ENCODE results near the gene CEP89. TPM values are rescaled to one million over a fixed set of nuclear protein-coding genes. Genes with fewer than 3 reads are reported as not detected.
"Not testable (repeated sequence)": the region's sequence is repeated elsewhere in the genome, so short reads cannot be mapped to it uniquely, and the experiment has no call there.

The CEP89 gene
- total RNA-seq, 1 experiment from 2014 or later = 27.6 TPM

DNA sequence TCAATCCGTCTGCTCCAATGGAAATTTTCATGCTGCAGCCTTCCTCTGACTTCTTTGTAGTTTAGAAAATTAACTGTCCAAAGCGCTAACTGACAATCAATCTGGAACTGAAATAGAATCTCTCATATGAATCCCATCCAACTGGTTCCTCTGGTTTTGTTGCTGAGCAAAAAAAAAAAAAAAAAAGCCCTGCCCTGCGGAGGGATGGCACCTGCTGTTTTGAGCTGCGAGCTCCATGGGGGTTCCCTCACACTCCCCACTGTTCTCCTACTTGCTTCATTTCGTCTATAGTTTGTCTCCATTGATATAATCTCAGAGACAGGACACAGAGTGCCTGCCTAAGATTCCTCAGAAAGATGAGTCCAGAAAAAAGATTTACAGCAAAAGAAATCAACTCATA, 33.7 kb upstream of the CEP89 start:
- H3K4me3 ChIP-seq (replicated peaks in 1 of 2; ENCODE audit: low read depth in 1 of 2, low read length in 2 of 2) = no peak overlapping the region
- H3K9me2 ChIP-seq (ENCODE audit: insufficient read depth) = no peaks in the 10 kb centered on the region
- DNase-seq (ENCODE audit: low read depth, low spot score) (no peak), ATAC-seq (no peak)
- peaks cover 0 to 13% of the 10 kb centered on the region in 2 experiments; a peak in 3 of 4 replicates for H3K4me1 ChIP-seq (ENCODE audit: control insufficient read depth in 1 of 2, insufficient read depth in 2 of 2, low read length in 2 of 2)
- TF ChIP-seq CEBPB (IDR thresholded peaks at IDR 0.05; ENCODE audit: low read depth) = no peak
- no peak for TF ChIP-seq JUND (IDR thresholded peaks at IDR 0.05)
- TF ChIP-seq FOSL1 (IDR thresholded peaks at IDR 0.05; ENCODE audit: low read depth) = no peak
- no peak for TF ChIP-seq ZNF274 (IDR thresholded peaks at IDR 0.05; ENCODE audit: low read depth, low read length)
- no peak for TF ChIP-seq EGR1 (IDR thresholded peaks at IDR 0.05; ENCODE audit: low read depth)
- TF ChIP-seq, protein P1, sequence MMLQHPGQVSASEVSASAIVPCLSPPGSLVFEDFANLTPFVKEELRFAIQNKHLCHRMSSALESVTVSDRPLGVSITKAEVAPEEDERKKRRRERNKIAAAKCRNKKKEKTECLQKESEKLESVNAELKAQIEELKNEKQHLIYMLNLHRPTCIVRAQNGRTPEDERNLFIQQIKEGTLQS (IDR thresholded peaks at IDR 0.05) = no peak
- 0 out of 2 replicates have a peak, but pooled peaks have one; percentile 11 for TF ChIP-seq SP1 (IDR thresholded peaks at IDR 0.05; ENCODE audit: low read depth)
- ChIA-PET CTCF (no interaction called here), RAD21 (ENCODE audit: low non-redundant PET in 1 of 2, low total read pairs in 2 of 2, uncharacterized antibody in 2 of 2, unreplicated experiment in 2 of 2) (no interaction called here), POLR2A (no interaction called here)
- H3K27ac ChIP-seq (ENCODE audit: low read depth, low read length) = 0 out of 2 replicates have a peak overlapping the region, but pooled peaks have one; percentile 22
- peaks cover 9 to 11% of the 10 kb centered on the region in 2 experiments; a peak in 3 of 4 replicates for H3K36me3 ChIP-seq (ENCODE audit: control insufficient read depth in 1 of 2, insufficient read depth in 2 of 2, low read length in 2 of 2)
- H3K27me3 ChIP-seq (ENCODE audit: insufficient read depth, low read length) = no peaks in the 10 kb centered on the region
- intact Hi-C loops (cut with micrococcal nuclease) = no loop called here
- H3K4me2 ChIP-seq (ENCODE audit: low read length) = no peak overlapping the region
- no peaks in the 10 kb centered on the region for H3K9me3 ChIP-seq (ENCODE audit: control insufficient read depth in 1 of 2, insufficient read depth in 1 of 2, low read depth in 1 of 2, low read length in 2 of 2)
- no TSS peak for BruUV-seq (replicated peaks)
- H4K20me1 ChIP-seq (ENCODE audit: insufficient read depth) = no peaks in the 10 kb centered on the region
- H3K79me2 ChIP-seq (ENCODE audit: insufficient read depth, low read length) = no peaks in the 10 kb centered on the region; the same call in 1 of the 2 replicates
- H2AFZ ChIP-seq (ENCODE audit: low read depth, low read length, poor library complexity, severe bottlenecking) = no peak overlapping the region
- H3K9ac ChIP-seq (ENCODE audit: low read length) = no peak overlapping the region

DNA sequence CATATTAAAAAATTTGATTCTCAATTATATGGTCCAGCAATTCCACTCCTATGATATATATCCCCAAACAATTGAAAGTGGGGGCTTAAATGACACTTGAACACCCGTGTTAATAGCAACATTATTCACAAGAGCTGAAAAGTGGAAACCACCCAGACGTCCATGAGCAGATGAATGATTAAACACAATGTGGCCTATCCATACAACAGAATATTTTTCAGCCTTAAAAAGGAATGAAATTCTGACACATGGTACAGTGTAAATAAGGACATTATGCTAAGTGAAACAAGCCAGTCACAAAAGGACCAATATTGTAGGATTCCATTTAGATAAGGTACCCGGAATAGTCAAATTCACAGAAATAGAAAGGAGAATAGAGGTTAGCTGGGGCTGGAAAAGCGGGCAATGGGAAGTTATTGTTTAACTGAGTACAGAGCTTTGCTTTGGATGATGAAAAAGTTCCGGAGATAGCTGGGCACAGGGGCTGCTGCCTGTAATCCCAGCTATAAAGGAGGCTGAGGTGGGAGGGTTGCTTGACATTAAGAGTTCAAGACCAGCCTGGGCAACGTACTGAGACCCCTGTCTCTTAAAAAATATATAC, 31.8 kb upstream of the CEP89 start:
- H3K4me2 ChIP-seq (ENCODE audit: low read length); H3K9ac ChIP-seq (ENCODE audit: low read length); H4K20me1 ChIP-seq (ENCODE audit: insufficient read depth); H3K27ac ChIP-seq (ENCODE audit: low read depth, low read length); BruUV-seq (replicated peaks); DNase-seq (ENCODE audit: low read depth, low spot score); H3K27me3 ChIP-seq (ENCODE audit: insufficient read depth, low read length); POLR2A ChIA-PET; H3K4me3 ChIP-seq (replicated peaks in 1 of 2; ENCODE audit: low read depth in 1 of 2, low read length in 2 of 2); H3K79me2 ChIP-seq (ENCODE audit: insufficient read depth, low read length); H3K9me2 ChIP-seq (ENCODE audit: insufficient read depth); RAD21 ChIA-PET (ENCODE audit: low non-redundant PET in 1 of 2, low total read pairs in 2 of 2, uncharacterized antibody in 2 of 2, unreplicated experiment in 2 of 2); CTCF ChIA-PET; ATAC-seq; H3K9me3 ChIP-seq (ENCODE audit: control insufficient read depth in 1 of 2, insufficient read depth in 1 of 2, low read depth in 1 of 2, low read length in 2 of 2); H2AFZ ChIP-seq (ENCODE audit: low read depth, low read length, poor library complexity, severe bottlenecking); intact Hi-C loops (cut with micrococcal nuclease): not testable (repeated sequence)
- Histone ChIP-seq H3K4me1 (ENCODE audit: control insufficient read depth in 1 of 2, insufficient read depth in 2 of 2, low read length in 2 of 2) (peaks cover 0 to 13% of the 10 kb centered on the region in 2 experiments; a peak in 3 of 4 replicates), H3K36me3 (ENCODE audit: control insufficient read depth in 1 of 2, insufficient read depth in 2 of 2, low read length in 2 of 2) (peaks cover 5 to 12% of the 10 kb centered on the region in 2 experiments; a peak in 3 of 4 replicates)

DNA sequence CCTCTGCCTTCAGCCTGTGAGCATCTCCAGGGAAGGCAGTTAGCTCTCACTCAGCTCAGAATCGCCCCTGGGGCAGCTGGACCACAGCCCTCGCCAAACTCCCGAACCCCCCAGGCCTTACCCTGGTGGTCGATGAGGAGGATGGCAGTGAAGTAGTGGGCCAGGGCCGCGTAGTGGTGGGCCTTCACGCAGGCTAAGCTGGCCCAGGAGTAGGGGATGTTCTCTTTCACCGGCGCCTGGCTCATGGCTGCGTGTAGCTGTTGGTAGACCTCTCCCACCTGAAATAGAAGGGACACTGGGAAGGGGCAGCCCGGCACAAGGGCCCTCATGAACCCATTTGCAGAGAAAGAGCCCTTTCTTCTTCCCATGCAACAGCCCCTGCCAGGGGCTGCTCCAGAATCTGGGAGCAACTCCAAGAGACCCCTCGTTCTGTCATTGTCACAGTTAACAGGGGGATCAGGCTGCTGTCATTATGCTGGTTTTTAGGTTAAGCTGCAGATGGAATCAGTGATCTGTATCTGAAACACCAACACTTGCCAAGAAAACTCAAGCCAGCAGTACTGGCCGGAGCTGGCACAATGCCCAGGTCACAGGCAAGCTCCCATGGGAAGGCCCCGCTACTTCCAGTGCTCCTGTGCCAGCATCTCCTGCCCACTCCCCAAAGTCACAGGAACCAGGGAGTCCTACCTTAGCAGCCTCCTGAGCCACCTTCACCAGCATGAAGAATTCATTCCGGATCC, 30.5 kb upstream of the CEP89 start:
- peaks cover 5 to 15% of the 10 kb centered on the region in 2 experiments; a peak in 3 of 4 replicates for H3K36me3 ChIP-seq (ENCODE audit: control insufficient read depth in 1 of 2, insufficient read depth in 2 of 2, low read length in 2 of 2)
- H4K20me1 ChIP-seq (ENCODE audit: insufficient read depth); CTCF ChIA-PET; H2AFZ ChIP-seq (ENCODE audit: low read depth, low read length, poor library complexity, severe bottlenecking); H3K4me2 ChIP-seq (ENCODE audit: low read length); intact Hi-C loops (cut with micrococcal nuclease); H3K4me3 ChIP-seq (replicated peaks in 1 of 2; ENCODE audit: low read depth in 1 of 2, low read length in 2 of 2); H3K27ac ChIP-seq (ENCODE audit: low read depth, low read length); H3K9ac ChIP-seq (ENCODE audit: low read length); BruUV-seq (replicated peaks); H3K79me2 ChIP-seq (ENCODE audit: insufficient read depth, low read length); DNase-seq (ENCODE audit: low read depth, low spot score); RAD21 ChIA-PET (ENCODE audit: low non-redundant PET in 1 of 2, low total read pairs in 2 of 2, uncharacterized antibody in 2 of 2, unreplicated experiment in 2 of 2); ATAC-seq; H3K9me3 ChIP-seq (ENCODE audit: control insufficient read depth in 1 of 2, insufficient read depth in 1 of 2, low read depth in 1 of 2, low read length in 2 of 2); H3K9me2 ChIP-seq (ENCODE audit: insufficient read depth); H3K27me3 ChIP-seq (ENCODE audit: insufficient read depth, low read length); POLR2A ChIA-PET: not testable (repeated sequence)
- peaks cover 0 to 13% of the 10 kb centered on the region in 2 experiments; a peak in 3 of 4 replicates for H3K4me1 ChIP-seq (ENCODE audit: control insufficient read depth in 1 of 2, insufficient read depth in 2 of 2, low read length in 2 of 2)

Data from HCT116 (cell line).